ENCODE measurements around the gene SHISA7.

DNA sequence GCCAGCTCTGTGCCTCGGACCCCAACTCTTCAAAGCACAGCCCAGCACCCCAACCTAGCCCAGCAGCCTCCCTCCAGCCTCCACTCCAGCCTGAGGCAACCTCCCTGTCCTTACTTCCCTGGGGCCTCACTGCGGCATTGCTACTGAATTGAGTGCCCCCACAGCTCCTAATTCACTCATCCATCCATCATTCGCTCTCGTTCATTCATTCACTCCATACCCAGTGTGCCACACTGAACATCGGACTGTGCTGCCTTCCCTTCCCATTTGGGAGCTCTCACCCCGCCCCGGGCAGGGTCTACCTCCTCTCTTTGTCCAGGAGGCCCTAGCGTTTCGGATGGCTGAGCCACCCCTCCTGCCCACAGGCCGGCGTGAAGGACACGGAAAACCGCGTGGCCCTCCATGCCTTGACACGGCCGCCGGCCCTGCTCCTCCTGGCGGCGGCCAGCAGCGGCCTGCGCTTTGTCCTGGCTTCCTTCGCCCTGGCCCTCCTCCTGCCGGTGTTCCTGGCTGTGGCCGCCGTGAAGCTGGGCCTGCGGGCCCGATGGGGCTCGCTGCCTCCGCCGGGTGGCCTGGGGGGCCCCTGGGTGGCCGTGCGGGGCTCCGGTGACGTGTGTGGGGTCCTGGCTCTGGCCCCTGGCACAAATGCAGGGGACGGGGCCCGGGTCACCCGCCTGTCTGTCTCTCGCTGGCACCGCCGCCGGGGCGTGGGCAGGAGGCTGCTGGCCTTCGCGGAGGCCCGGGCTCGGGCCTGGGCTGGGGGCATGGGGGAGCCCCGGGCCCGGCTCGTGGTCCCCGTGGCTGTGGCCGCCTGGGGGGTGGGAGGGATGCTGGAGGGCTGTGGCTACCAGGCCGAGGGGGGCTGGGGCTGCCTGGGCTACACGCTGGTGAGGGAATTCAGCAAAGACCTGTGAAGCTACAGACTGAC is 43.2 kb upstream of the SHISA7 start:
- TF ChIP-seq, protein P1, sequence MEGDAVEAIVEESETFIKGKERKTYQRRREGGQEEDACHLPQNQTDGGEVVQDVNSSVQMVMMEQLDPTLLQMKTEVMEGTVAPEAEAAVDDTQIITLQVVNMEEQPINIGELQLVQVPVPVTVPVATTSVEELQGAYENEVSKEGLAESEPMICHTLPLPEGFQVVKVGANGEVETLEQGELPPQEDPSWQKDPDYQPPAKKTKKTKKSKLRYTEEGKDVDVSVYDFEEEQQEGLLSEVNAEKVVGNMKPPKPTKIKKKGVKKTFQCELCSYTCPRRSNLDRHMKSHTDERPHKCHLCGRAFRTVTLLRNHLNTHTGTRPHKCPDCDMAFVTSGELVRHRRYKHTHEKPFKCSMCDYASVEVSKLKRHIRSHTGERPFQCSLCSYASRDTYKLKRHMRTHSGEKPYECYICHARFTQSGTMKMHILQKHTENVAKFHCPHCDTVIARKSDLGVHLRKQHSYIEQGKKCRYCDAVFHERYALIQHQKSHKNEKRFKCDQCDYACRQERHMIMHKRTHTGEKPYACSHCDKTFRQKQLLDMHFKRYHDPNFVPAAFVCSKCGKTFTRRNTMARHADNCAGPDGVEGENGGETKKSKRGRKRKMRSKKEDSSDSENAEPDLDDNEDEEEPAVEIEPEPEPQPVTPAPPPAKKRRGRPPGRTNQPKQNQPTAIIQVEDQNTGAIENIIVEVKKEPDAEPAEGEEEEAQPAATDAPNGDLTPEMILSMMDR (IDR thresholded peaks at IDR 0.05; ENCODE audit: low read length): no peak
- TF ChIP-seq EZH2 (IDR thresholded peaks at IDR 0.05; ENCODE audit: borderline replicate concordance, low read length): no peak

Measured in OCI-LY1 (cell line).